Testis (tissue), 3 donors: Measurements from ENCODE around the gene COL23A1. TPM values are rescaled to one million over a fixed set of nuclear protein-coding genes. Genes with fewer than 3 reads are reported as not detected.

Experiments used
- DNase-seq: peaks from one replicate; pipeline ENCODE4 v3.0.0-alpha.2; 2019
- H3K27ac ChIP-seq, 2 donors: fragments of 200-600 bp; sonication (generic); one replicate each; pipeline ENCODE4 v1.5.1; 2019
- H3K27me3 ChIP-seq: fragments of 200-600 bp; sonication (generic); one replicate; pipeline ENCODE4 v1.5.1; 2019
- H3K36me3 ChIP-seq: fragments of 200-600 bp; sonication (generic); one replicate; pipeline ENCODE4 v1.5.1; 2017; ENCODE audit warnings: low read depth; ENCODE audit errors: missing control alignments
- H3K4me1 ChIP-seq: fragments of 200-600 bp; sonication (generic); one replicate; pipeline ENCODE4 v1.5.1; 2019
- H3K4me3 ChIP-seq, 2 donors: fragments of 200-600 bp; sonication (generic); one replicate each; pipeline ENCODE4 v1.5.1; 2017 to 2019
- H3K9me3 ChIP-seq: fragments of 200-600 bp; sonication (generic); one replicate; pipeline ENCODE4 v1.5.1; 2017
- CTCF ChIP-seq, 3 experiments: fragments of 450-650 bp in 2 of 3; fragments of 200-600 bp in 1 of 3; sonication (generic) in 1 of 3; IDR thresholded peaks; one replicate each; pipeline ENCODE4 v1.5.1; 2016 to 2019; ENCODE audit warnings: antibody characterized with exemption in 3 of 3, mild to moderate bottlenecking in 2 of 3, moderate library complexity in 1 of 3
- POLR2A ChIP-seq: fragments of 450-650 bp; IDR thresholded peaks from one replicate; pipeline ENCODE4 v1.6.1; 2017; ENCODE audit warnings: antibody characterized with exemption, mild to moderate bottlenecking, moderate library complexity
- WGBS, 2 donors: methylation state at CpG; one replicate each; pipeline ENCODE4 v1.1.5; 2018; 5-methylcytosine and 5-hydroxymethylcytosine counted together
- intact Hi-C: fragments of 100-400 bp; cut with DNase I; formaldehyde crosslinking; loops from one replicate; pipeline ENCODE4 v1.15.1; 2023; ENCODE audit warnings: low total_unique reads
- polyA plus RNA-seq: library from polyadenylated mRNA; stranded (reverse); fragments of 350-450 nt; fragmentation: Illumina TruSeq; extraction: RNeasy Lipid Tissue Mini Kit (QIAGEN cat#74804); gene quantifications from one replicate; pipeline ENCODE4 v1.2.3, GENCODE V29; 2014; ENCODE audit warnings: low read depth, low replicate concordance; ENCODE audit not compliant: insufficient read depth
- total RNA-seq, 2 donors: library from RNA; depleted of rRNA; stranded (reverse); fragments of >200 nt; gene quantifications; one replicate each; pipeline ENCODE4 v1.2.3, GENCODE V29; 2016

COL23A1 gene
- total and polyA plus RNA-seq, 3 donors from 2014 or later = 4.3 to 5.5 (median 5.0) TPM

- no peak for DNase-seq
- WGBS, 2 donors = 88 to 92% methylated on average over 15 of the region's 15 CpGs
- Histone ChIP-seq H3K27ac (no peak overlapping the region), H3K36me3 (no peaks in the 10 kb centered on the region), H3K4me1 (no peaks in the 10 kb centered on the region), H3K27me3 (no peaks in the 10 kb centered on the region), H3K4me3 (no peak overlapping the region), H3K9me3 (no peaks in the 10 kb centered on the region)
- TF ChIP-seq CTCF (IDR thresholded peaks at IDR 0.05) = no peak
- TF ChIP-seq POLR2A = no peak
- intact Hi-C loops = loop anchor here (10.0 kb wide), 1 partner anchor 296 kb away; no protein-coding TSS in a partner anchor
These were observed 9.8 kb downstream of the COL23A1 start for GRCh38 chr5:178580271-178580955.

GRCh38 chr5:178577944-178578343 lies 12.2 kb downstream of the COL23A1 start:
- DNase-seq = no peak
- Histone ChIP-seq H3K27me3 (no peaks in the 10 kb centered on the region), H3K27ac (no peak overlapping the region), H3K9me3 (no peaks in the 10 kb centered on the region), H3K4me1 (no peaks in the 10 kb centered on the region), H3K36me3 (no peaks in the 10 kb centered on the region), H3K4me3 (peak overlapping the region in 1 of 2 donors; percentile 50)
- intact Hi-C loops = no loop called here
- WGBS, 2 donors = 67 to 72% methylated on average over 7 of the region's 7 CpGs
- no peak for TF ChIP-seq CTCF (IDR thresholded peaks at IDR 0.05)
- TF ChIP-seq POLR2A = no peak

GRCh38 chr5:178577376-178577839 lies 12.8 kb downstream of the COL23A1 start:
- Histone ChIP-seq H3K27me3 (no peaks in the 10 kb centered on the region), H3K4me3 (peak overlapping the region; percentile 19 to 50), H3K36me3 (no peaks in the 10 kb centered on the region), H3K9me3 (no peaks in the 10 kb centered on the region), H3K27ac (peak overlapping the region in 1 of 2 donors; percentile 9), H3K4me1 (no peaks in the 10 kb centered on the region)
- no peak for DNase-seq
- WGBS, 2 donors = 54% methylated on average over 31 of the region's 31 CpGs; no CpG with 5 or more reads in 1 of the 2 donors
- intact Hi-C loops = no loop called here
- TF ChIP-seq POLR2A = no peak
- TF ChIP-seq CTCF (IDR thresholded peaks at IDR 0.05) = no peak

GRCh38 chr5:178576591-178577351 lies 13.4 kb downstream of the COL23A1 start:
- intact Hi-C loops = no loop called here
- DNase-seq = no peak
- Histone ChIP-seq H3K4me1 (no peaks in the 10 kb centered on the region), H3K4me3 (peak overlapping the region; percentile 19 to 50), H3K27ac (peak overlapping the region in 1 of 2 donors; percentile 9), H3K36me3 (no peaks in the 10 kb centered on the region), H3K9me3 (no peaks in the 10 kb centered on the region), H3K27me3 (no peaks in the 10 kb centered on the region)
- 4% methylated on average over 69 of the region's 92 CpGs; no CpG with 5 or more reads in 1 of the 2 donors for WGBS, 2 donors
- TF ChIP-seq POLR2A (no peak), CTCF (IDR thresholded peaks at IDR 0.05) (no peak)
